GM21360 (cell line): ENCODE data around the gene ZFP28.

Experiments
- ATAC-seq: cut with Tn5 transposase; IDR thresholded peaks from one replicate; pipeline ENCODE4 v1.9.1; 2021; ENCODE audit warnings: mild to moderate bottlenecking, moderate library complexity; ENCODE audit not compliant: unreplicated experiment

Gene ZFP28

DNA sequence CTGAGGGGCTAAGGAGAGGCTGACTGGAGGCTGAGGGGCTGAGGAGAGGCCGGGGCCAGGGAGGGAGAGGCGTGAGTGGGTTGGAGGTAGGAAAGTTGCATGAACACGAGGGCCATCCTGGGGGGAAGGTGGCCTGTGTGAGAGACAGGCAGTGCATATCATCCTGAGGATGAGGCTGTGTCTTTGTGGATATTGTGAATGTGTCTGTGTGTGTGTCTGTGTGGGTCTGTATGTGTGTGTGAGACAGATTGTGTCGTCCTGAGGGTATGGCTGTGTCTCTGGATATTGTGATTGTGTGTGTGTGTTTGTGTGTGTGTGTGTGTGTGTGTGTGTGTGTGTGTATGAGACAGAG is 56.8 kb downstream of the ZFP28 start:
- peak; percentile 15 for ATAC-seq

DNA sequence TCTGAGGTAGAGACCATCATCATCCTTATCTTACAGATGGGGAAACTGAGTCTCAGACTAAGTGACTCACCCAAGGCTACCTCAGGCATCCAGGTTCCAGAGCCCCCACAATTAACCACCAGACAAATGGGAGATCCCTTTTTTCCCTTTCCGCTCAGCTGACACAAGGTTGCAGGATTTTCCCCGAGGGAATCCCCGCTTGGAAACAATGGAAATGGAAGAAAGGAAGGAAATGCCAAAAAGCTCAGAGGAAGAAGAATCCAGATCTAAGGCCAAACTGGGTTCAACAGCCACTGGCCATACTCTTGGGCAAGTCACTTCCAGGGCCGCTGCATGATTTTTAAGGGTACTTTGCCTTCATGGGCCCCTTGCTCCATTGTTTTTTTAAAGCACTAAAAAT is 57.9 kb downstream of the ZFP28 start:
- no peak for ATAC-seq

DNA sequence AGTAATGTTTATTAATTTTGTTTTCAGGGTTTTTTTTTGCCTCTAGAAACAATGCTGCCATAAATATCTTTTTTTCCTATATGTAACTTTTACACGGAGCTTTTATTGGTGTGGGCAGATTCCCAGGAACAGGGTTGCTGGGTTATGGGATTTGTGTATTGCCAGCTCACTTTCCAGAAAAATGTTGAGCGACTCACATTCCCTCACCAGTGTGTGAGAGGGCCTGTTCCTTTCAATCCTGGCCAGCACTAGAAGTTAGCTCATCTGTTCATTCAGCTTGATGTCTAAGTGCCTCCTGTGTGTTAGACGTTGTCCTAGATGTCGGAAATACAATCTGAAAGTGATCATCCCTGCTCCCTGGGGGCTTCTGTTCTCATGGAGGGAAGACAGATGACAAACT is 58.9 kb downstream of the ZFP28 start:
- no peak for ATAC-seq

DNA sequence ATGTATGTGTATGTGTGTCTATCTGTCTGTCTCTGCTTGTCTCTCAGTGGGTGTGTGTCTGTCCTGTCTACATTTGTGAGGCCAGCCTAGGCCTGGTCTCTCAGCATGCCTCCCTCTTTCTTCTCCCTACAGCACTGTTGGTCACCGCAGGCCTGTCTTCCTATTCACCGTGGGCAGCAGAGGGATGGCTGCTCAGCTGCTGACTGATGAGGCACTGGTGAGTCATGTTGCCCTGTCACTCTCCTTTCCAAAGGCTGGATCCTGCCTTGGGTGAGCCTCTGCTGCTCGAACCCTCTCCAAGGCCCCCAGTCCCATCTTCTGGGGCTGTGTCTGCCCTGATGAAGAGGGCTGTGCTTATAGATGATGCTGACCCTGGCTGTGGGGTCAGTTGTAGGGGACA is 62.6 kb downstream of the ZFP28 start:
- no peak for ATAC-seq

DNA sequence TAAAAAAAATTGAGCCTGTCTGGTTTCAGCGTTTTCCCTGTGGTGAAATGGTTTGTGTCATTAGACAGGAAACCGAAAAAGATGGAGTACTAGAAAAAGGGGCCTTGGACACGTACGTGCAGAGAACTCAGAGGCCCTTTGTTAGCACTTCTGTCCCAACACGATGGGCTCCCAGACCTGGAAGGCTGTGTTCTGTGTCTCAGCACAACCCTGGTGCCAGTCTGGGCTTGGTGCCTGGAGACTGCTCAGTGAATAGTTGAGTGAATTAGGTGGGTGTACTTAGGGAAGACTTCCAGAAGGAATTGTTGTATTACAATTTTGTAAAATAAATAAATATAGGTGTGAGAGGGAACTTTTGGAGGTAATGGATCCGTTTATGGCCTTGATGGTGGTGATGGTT is 65.1 kb downstream of the ZFP28 start:
- no peak for ATAC-seq
